Measurements from ENCODE around the gene SUMO1.

The SUMO1 gene

GRCh38 chr2:202270487-202270886 lies 32.1 kb upstream of the SUMO1 start:
- no peak for TF ChIP-seq CTCF (IDR thresholded peaks at IDR 0.05)
- no peaks in the 10 kb centered on the region for H3K27me3 ChIP-seq (ENCODE audit: control insufficient read depth, insufficient read depth, low read length)
- no peaks in the 10 kb centered on the region for H3K9me3 ChIP-seq (ENCODE audit: control insufficient read depth, low read length)

GRCh38 chr2:202269585-202269984 lies 31.2 kb upstream of the SUMO1 start:
- no peaks in the 10 kb centered on the region for H3K36me3 ChIP-seq (ENCODE audit: control insufficient read depth, insufficient read depth, low read length)
- H3K27ac ChIP-seq: no peak overlapping the region
- H3K4me1 ChIP-seq: peaks cover 6% of the 10 kb centered on the region
- peaks cover 60% of the 10 kb centered on the region for H3K79me2 ChIP-seq
- H3K4me3 ChIP-seq (ENCODE audit: low read depth, low read length): no peak overlapping the region
- no peaks in the 10 kb centered on the region for H3K9me3 ChIP-seq (ENCODE audit: control insufficient read depth, low read length)
- no peak overlapping the region for H3K9ac ChIP-seq
- no peak overlapping the region for H3K4me2 ChIP-seq (ENCODE audit: low read length)
- no peaks in the 10 kb centered on the region for H3K27me3 ChIP-seq (ENCODE audit: control insufficient read depth, insufficient read depth, low read length)
- H2AFZ ChIP-seq: no peak overlapping the region
- no peak for TF ChIP-seq CTCF (IDR thresholded peaks at IDR 0.05)

More at GRCh38 chr2:202270487-202270886, 32.1 kb upstream of the SUMO1 start:
- Histone ChIP-seq H3K27ac (no peak overlapping the region), H3K4me3 (ENCODE audit: low read depth, low read length) (no peak overlapping the region), H2AFZ (no peak overlapping the region), H3K4me1 (peaks cover 6% of the 10 kb centered on the region), H3K9ac (no peak overlapping the region), H3K4me2 (ENCODE audit: low read length) (no peak overlapping the region), H3K36me3 (ENCODE audit: control insufficient read depth, insufficient read depth, low read length) (no peaks in the 10 kb centered on the region), H3K79me2 (peaks cover 60% of the 10 kb centered on the region)

GRCh38 chr2:202267495-202267894 lies 29.1 kb upstream of the SUMO1 start:
- H3K4me2 ChIP-seq (ENCODE audit: low read length): peak overlapping the region; percentile 67
- no peaks in the 10 kb centered on the region for H3K27me3 ChIP-seq (ENCODE audit: control insufficient read depth, insufficient read depth, low read length)
- H3K9me3 ChIP-seq (ENCODE audit: control insufficient read depth, low read length): no peaks in the 10 kb centered on the region
- TF ChIP-seq CTCF (IDR thresholded peaks at IDR 0.05): no peak
- H3K27ac ChIP-seq: no peak overlapping the region
- peaks cover 57% of the 10 kb centered on the region for H3K79me2 ChIP-seq
- no peak overlapping the region for H3K9ac ChIP-seq
- peaks cover 6% of the 10 kb centered on the region for H3K4me1 ChIP-seq
- H3K36me3 ChIP-seq (ENCODE audit: control insufficient read depth, insufficient read depth, low read length): no peaks in the 10 kb centered on the region
- H2AFZ ChIP-seq: no peak overlapping the region
- no peak overlapping the region for H3K4me3 ChIP-seq (ENCODE audit: low read depth, low read length)

GRCh38 chr2:202265467-202266277 lies 27.3 kb upstream of the SUMO1 start, which contains the start of gene NOP58:
Gene NOP58, plus strand, starts transcription at chr2:202265763. Its CDS starts 179 bp downstream, at chr2:202265942.
- peak within 1 kb of the TSS; percentile 92 for H3K27ac ChIP-seq
- no peaks in the 10 kb centered on the region for H3K27me3 ChIP-seq (ENCODE audit: control insufficient read depth, insufficient read depth, low read length)
- peak within 1 kb of the TSS; percentile 99 for H2AFZ ChIP-seq
- no peaks in the 10 kb centered on the region for H3K36me3 ChIP-seq (ENCODE audit: control insufficient read depth, insufficient read depth, low read length)
- H3K4me2 ChIP-seq (ENCODE audit: low read length): peak within 1 kb of the TSS; percentile 67
- TF ChIP-seq CTCF (IDR thresholded peaks at IDR 0.05): no peak
- peak within 1 kb of the TSS; percentile 4 for H3K9ac ChIP-seq
- H3K4me1 ChIP-seq: peaks cover 6% of the 10 kb centered on the region
- peaks cover 46% of the 10 kb centered on the region for H3K79me2 ChIP-seq
- no peaks in the 10 kb centered on the region for H3K9me3 ChIP-seq (ENCODE audit: control insufficient read depth, low read length)
- H3K4me3 ChIP-seq (ENCODE audit: low read depth, low read length): peak within 1 kb of the TSS; percentile 92

- Histone ChIP-seq H3K4me1 (no peaks in the 10 kb centered on the region), H3K27me3 (ENCODE audit: control insufficient read depth, insufficient read depth, low read length) (no peaks in the 10 kb centered on the region), H3K4me2 (ENCODE audit: low read length) (no peak overlapping the region), H3K9me3 (ENCODE audit: control insufficient read depth, low read length) (no peaks in the 10 kb centered on the region), H3K79me2 (peaks cover 9% of the 10 kb centered on the region), H2AFZ (no peak overlapping the region), H3K4me3 (ENCODE audit: low read depth, low read length) (no peak overlapping the region), H3K27ac (no peak overlapping the region), H3K36me3 (ENCODE audit: control insufficient read depth, insufficient read depth, low read length) (no peaks in the 10 kb centered on the region), H3K9ac (no peak overlapping the region)
- TF ChIP-seq CTCF (IDR thresholded peaks at IDR 0.05): no peak
These were observed 23.1 kb upstream of the SUMO1 start for GRCh38 chr2:202261531-202261930.
